ENCODE results near the gene NAP1L1. TPM values are rescaled to one million over a fixed set of nuclear protein-coding genes. Genes with fewer than 3 reads are reported as not detected.
A peak's percentile ranks its signal among the peaks of the same experiment; 100 is the strongest.

The NAP1L1 gene
- 309 and 481 TPM in 2 replicates for total RNA-seq

GRCh38 chr12:76083904-76084862 is at the start of gene NAP1L1:
NAP1L1 (minus strand) TSS chr12:76084685; CDS start chr12:76074219, 10,466 bp downstream.
- DNase-seq (ENCODE audit: low read depth): peak; percentile 91

- DNase-seq (ENCODE audit: low read depth): no peak
Observed at GRCh38 chr12:76127588-76127987, 43.1 kb upstream of the NAP1L1 start.

- no peak for DNase-seq (ENCODE audit: low read depth)
Observed at GRCh38 chr12:76124456-76124855, 40.0 kb upstream of the NAP1L1 start.

- DNase-seq (ENCODE audit: low read depth): peak; percentile 42
Observed at GRCh38 chr12:76123259-76124212, 39.1 kb upstream of the NAP1L1 start.

- DNase-seq (ENCODE audit: low read depth): no peak
Observed at GRCh38 chr12:76119887-76120286, 35.4 kb upstream of the NAP1L1 start.

GRCh38 chr12:76117751-76118150 is 33.3 kb upstream of the NAP1L1 start:
- DNase-seq (ENCODE audit: low read depth): no peak

- no peak for DNase-seq (ENCODE audit: low read depth)
Observed at GRCh38 chr12:76117067-76117691, 32.7 kb upstream of the NAP1L1 start.

GRCh38 chr12:76113800-76114757 is 29.6 kb upstream of the NAP1L1 start:
- no peak for DNase-seq (ENCODE audit: low read depth)

GRCh38 chr12:76111209-76111749 is 26.8 kb upstream of the NAP1L1 start:
- no peak for DNase-seq (ENCODE audit: low read depth)

- no peak for DNase-seq (ENCODE audit: low read depth)
Observed at GRCh38 chr12:76109879-76110278, 25.4 kb upstream of the NAP1L1 start.

- DNase-seq (ENCODE audit: low read depth): no peak
Observed at GRCh38 chr12:76108356-76108755, 23.9 kb upstream of the NAP1L1 start.

- DNase-seq (ENCODE audit: low read depth): no peak
Observed at GRCh38 chr12:76106631-76107030, 22.1 kb upstream of the NAP1L1 start.

- no peak for DNase-seq (ENCODE audit: low read depth)
Observed at GRCh38 chr12:76103958-76104357, 19.5 kb upstream of the NAP1L1 start.

- no peak for DNase-seq (ENCODE audit: low read depth)
Observed at GRCh38 chr12:76101739-76102385, 17.4 kb upstream of the NAP1L1 start.

GRCh38 chr12:76096079-76096646 is 11.7 kb upstream of the NAP1L1 start:
- no peak for DNase-seq (ENCODE audit: low read depth)

GRCh38 chr12:76094754-76095153 is 10.3 kb upstream of the NAP1L1 start:
- DNase-seq (ENCODE audit: low read depth): no peak

GRCh38 chr12:76091246-76091754 is 6.8 kb upstream of the NAP1L1 start:
- no peak for DNase-seq (ENCODE audit: low read depth)

GRCh38 chr12:76085520-76085868 is 1.0 kb upstream of the NAP1L1 start:
- DNase-seq (ENCODE audit: low read depth): peak; percentile 30

GRCh38 chr12:76084863-76085519 is 506 bp upstream of the NAP1L1 start:
- no peak for DNase-seq (ENCODE audit: low read depth)
